ENCODE data around the gene MBIP.

The MBIP gene

GRCh38 chr14:36306836-36307235 lies 13.6 kb downstream of the MBIP start:
- DNase-seq, result no peak

- no peak for DNase-seq
Observed at GRCh38 chr14:36304895-36305294, 15.5 kb downstream of the MBIP start.

GRCh38 chr14:36303960-36304359 lies 16.5 kb downstream of the MBIP start:
- DNase-seq, result no peak

DNA sequence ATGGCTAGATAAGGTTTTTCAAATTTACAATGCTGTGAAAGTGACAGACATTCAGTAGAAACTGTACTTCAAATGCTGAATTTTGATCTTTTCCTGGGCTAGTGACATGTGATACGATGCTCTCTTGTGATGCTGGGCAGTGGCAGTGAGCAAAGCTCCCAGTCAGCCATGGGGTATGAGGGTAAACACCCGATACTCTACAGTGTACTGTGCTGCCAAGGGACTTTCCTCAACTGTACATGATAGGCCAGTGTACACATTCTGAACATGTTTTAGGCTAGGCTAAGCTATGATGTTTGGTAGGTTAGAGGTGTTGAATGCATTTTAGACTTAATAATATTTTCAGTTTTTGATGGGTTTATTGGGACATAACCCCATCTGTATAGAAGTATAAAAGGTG lies 17.6 kb downstream of the MBIP start:
- DNase-seq, result no peak

- DNase-seq, result no peak
Observed at GRCh38 chr14:36301159-36301558, 19.3 kb downstream of the MBIP start.

- no peak for DNase-seq
Observed at GRCh38 chr14:36300337-36300736, 20.1 kb downstream of the MBIP start.

DNA sequence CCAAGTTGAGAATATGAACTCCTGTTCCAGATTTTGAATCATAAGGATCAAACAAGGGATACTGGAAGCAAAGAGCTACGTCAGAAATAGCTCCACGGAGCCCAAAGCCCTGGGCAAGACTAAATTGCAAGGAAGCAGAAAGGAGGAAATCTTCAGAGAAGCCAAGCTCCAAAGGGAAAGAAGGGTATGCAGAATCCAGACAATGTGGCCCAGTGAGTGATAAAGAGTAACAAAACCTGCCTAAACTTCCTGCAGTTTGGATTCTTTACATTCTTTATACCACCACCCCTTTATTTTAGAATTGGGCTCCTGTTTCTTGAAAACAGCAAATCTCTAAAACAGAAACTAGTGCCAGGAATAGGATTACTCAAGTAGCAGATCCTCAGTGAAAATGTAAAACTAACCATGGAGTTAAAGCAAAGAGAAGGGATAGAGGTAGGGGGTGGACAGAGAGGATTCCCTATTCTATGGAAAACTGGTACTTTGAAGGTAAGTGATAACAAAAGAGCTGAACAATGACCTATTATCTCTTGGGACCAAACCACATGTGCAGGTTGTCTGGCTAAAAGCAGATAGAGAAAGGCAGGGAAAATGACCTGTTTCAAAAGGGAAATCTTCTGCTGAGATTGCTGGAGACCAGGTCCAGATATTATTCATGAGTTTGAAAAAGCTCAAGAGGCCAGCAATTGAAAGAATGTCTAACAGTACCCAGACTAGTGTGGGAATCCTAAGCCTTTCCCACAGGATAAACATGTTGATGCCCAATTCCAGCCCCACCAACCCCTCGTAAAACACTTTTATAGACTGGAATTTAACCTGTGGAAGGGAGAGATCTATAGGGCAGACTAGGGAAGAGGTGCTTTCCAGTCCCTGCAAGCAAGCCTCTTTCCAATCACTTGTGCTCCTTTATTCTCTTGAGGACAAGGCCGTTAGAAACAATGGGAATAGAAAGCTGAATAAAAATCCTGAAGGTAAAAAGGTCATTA lies 24.5 kb downstream of the MBIP start:
- no peak for DNase-seq

DNA sequence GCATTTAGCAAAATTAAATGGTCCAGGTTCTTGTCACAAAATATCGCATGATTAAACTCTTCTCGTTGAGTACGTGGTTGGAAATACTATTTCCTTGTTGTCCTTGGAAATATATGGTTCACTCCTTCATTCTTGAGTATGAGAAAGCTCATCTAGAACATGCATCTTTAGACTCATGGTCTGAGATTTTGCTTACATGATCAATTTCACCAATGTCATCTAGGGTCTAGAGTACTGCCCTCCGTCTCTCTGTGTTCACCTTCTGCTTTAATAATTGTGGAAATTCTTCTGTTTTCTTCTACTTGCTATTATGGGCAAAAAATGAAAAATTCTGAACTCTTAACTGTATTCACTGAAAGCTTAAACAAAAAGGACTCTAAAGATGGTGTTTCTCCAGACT lies 25.9 kb downstream of the MBIP start:
- DNase-seq, result no peak

- DNase-seq, result no peak
Observed at GRCh38 chr14:36293824-36294223, 26.6 kb downstream of the MBIP start.

GRCh38 chr14:36289954-36290353 lies 30.5 kb downstream of the MBIP start:
- no peak for DNase-seq

- DNase-seq, result no peak
Observed at GRCh38 chr14:36288496-36288895, 31.9 kb downstream of the MBIP start.

DNA sequence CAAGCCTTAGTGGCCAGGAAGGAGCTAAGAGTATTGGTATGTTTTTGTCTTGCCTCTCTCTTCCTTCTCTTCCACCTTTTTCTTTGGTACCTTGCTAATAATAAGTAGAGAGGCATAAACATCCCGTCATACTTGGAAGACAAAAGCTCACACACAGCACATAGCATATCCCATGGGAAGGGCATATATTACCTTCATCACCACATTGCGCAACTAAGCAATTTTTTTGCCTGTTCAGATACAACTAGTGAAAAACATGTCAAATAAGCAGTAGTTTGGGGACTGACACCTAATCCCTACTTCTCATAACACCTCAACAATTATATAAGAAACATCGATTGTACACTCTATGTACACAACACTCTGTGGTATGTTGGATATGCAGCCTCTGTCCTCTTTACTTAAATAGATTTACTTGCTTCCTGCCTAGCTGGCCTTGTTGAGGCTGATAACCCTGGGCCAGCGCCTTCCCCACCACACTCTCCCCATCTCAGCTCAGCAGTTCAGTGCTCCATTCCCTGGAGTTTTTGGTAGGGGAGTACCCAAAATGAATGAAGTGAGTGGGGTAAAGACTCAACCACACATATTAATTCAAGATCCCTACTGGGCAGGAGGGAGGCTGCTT lies 35.4 kb downstream of the MBIP start:
- DNase-seq, result no peak

- no peak for DNase-seq
Observed at GRCh38 chr14:36281309-36281708, 39.1 kb downstream of the MBIP start.

DNA sequence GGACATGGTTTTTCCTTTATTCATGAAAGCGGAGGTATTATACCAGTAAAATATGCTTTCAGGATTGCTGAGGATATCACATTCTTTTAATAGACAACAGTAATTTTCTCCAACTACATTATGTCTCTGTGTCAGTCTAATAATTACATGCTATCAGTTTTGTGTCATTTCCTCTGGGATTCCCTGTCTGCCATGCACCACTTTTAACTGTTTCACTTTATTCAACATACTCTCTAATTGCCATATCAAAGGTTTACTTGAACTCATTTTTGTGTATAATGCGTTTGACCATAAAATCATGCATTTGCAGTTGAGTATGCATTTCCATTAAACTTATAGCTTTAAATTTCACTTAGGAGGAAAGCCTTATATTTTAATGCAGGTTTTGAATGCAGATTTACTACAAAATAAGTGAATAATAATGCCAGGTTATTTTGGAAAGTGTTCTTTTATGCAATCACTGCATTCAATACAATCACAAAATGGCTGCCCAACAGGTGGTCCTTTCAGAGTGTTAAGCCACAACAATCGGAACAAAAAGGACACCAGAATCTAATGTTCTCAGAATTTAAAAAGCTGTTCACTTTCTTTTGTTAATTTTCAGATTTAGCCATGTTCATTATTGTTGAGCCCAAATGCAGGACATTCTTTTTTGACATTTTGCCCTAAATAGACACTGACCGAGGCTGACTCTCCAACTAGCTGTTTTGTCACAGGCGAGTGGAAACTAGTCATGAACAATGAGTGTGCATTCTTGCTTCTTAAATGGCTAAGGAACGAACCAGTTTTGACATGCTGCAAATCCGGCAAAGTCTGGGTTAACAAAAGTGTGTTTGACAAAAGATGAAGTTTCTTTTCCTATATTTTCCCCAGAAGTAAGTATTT lies 40.9 kb downstream of the MBIP start:
- DNase-seq, result no peak

DNA sequence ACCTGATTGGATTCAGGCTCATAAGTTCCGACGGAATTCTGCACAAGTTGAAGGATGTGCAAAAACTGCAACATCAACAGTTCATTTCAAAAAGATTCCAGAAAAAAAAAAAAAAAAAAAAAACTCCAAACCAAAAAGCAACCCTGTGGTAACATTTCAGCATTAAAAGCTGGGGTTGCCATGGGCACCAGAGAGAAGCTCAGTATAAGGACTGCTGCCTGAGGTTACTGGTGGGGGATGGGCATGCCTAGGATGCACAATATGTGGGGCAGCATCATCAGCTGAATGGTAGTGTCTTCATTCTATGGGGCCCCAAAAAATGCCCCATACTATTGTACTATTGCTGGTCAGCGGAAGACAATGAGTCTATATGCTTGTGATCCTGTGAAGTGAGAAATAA lies 44.7 kb downstream of the MBIP start:
- DNase-seq, result no peak

GRCh38 chr14:36271939-36272907 lies 48.2 kb downstream of the MBIP start:
- DNase-seq, result no peak

DNA sequence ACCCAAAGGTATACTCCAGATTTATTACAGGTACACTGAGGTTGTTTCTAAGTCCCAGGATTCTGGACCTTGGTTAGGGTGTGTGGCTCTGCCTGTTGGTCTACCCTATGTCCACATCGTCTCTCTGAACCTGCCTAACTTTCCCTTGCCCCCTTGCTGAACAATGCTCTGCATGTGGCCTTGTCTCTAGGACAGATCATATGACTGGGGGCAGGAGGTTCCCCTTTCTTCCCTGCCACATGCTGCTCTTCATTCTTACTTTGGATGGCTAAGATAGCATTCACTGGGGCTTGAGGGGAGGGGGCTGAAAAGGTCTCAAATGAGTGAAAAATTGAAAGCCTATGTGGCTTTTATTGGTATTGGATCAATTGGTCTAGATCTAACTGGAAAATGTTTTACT lies 49.2 kb downstream of the MBIP start:
- no peak for DNase-seq

- DNase-seq, result no peak
Observed at GRCh38 chr14:36270191-36270590, 50.2 kb downstream of the MBIP start.

DNA sequence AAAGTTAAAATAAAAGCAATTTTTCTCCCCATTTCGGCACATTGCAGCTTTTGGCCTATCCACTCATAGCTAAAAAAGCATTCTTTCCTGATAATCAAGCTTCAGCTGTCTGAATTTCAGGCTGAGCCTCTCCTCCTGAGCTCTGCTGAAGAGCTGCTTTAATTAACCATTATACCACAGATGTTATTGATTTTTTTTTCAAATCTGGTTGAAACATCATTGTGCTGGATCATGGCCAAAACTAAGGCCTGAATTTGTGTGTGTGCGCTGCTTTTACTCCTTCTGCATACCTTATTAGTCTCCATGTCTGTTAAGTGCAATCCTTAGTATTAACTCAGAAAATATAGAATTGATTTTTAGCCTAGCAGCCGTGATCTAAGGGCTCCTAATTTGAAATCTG lies 52.3 kb downstream of the MBIP start:
- no peak for DNase-seq

GRCh38 chr14:36264595-36264994 lies 55.8 kb downstream of the MBIP start:
- DNase-seq, result no peak

GRCh38 chr14:36264107-36264506 lies 56.3 kb downstream of the MBIP start:
- no peak for DNase-seq

All from activated CD4-positive, alpha-beta T cell treated with anti-CD3 and anti-CD28 coated beads, Interleukin-2, amount 50 U/mL, for 1 hour (primary cell).